GM18873 (cell line): Measurements from ENCODE around the gene TRAF2.

Experiments
- ATAC-seq: cut with Tn5 transposase; IDR thresholded peaks from one replicate; pipeline ENCODE4 v1.9.1; 2021; ENCODE audit warnings: mild to moderate bottlenecking, moderate library complexity, moderate number of reproducible peaks; ENCODE audit not compliant: unreplicated experiment, low FRiP score

Gene TRAF2

DNA sequence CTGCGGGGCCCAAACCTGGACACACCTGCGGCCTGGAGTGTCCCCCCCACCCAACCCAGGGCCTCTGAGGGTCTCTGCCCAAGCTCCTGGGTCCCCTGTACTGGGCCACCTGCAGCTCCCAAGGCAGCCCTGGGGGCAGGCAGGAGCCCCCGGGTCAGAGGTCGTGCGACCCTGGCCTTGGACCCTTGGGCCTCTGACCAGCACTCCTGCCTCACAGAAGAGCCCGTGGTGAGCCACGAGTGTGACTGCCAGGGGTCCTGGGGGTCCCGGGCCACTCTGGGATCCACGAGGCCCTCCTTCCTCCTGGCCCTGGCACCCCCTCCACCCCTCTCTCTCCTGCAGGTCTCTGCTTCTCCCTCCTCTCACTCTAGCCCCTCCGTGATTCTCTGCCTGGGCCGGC is 86.0 kb downstream of the TRAF2 start:
- ATAC-seq, result no peak

DNA sequence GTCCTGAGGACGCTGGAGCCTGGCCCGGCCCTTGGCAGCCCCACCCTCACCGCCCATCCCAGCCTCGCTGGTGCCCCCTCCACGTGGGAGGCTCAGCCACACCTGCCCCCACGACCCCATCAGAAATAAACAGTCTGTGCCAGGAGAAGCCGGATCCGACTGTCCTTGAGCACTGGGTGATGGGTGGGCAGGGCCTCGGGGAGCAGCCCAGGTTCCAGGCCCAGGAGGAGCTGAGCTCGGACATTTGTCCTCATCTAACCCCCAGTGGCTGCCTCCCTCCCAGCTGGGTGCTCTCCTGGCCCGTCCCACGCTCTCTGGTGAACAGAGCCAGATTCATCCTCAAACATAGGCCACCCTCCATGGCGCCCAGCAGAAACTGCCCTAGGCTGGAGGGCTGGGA is 86.4 kb downstream of the TRAF2 start:
- no peak for ATAC-seq

DNA sequence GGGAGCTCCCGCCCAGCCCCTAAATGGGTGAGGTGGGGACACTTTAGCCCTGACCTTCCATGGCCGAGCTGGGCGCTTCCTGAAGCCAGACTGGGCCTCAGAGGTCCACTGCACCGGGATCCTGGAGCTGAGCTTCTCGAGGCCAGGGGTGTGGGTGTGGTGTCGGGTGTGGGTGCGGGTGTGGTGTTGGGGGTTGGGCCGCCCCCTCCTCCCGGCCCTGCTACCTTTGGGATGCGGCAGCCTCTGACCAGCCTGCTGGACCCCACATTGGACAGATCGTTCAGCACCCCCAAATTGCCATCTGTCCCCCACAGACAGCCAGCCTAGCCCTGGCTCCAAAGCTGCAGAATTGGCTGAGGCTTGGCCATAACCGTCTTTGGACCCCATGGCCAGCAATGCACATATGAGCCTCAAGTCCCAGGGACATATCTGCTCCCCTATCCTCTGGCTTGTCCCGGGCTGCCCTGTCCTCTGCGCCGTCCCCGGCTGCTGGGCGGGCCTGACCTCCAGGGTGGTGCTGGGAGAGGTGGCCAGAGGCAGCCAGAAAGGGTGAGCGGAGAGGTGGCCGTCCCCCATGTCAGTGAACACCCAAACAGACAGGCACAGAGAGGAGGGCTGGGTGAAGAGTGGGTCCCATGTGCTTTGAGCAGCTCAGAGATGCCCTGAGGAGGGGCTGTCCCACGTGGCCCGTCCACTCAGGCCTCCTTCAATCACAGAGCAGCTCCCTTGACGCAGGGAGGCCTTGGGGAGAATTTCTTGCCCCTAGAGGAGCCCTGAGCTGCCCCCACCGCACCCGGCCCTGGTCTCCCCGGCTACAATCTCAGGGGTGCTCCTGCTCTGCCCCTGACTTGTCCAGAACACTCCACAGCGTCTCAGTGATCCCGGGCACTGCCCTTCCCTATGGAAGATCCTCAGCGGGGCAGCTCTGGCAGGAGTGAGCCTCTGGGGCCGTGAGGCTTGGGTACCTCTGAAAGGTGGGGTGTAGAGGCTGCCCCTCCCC is 87.6 kb downstream of the TRAF2 start:
- ATAC-seq, result no peak

DNA sequence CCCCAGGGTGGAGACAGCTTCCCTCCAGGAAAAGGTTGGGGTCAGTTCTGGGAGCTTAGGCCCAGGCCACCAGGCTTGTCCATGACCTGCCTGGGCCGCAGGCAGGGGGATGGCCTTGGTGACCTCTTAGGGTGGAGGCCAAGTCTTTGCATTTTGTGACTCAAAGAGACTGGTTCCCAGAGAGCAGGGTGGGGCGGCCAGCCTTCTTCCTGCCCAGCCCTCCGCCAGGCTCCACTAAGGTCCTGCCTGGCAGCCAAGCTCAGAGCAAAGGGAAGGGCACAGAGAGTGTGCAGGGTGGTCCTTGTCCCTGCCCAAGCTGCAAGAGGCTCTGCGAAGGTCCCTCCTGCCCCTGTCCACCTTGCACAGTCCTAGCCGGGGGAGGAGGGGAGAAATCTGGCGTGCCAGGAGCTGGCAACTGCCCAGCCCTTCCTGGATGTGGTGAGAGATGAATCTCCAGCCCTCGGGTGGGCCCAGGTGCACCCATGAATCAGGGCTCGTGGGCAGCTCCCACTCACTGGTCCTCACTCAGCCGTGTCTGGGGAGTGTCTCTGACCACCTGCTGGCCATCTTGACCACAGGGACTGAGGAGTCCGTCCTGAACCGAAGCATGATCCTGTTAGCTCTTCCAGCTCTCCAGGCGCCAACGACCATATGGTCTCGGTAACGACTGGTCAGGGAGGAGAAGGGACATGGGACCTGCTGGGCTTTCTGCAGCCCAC is 88.7 kb downstream of the TRAF2 start:
- ATAC-seq, result no peak

DNA sequence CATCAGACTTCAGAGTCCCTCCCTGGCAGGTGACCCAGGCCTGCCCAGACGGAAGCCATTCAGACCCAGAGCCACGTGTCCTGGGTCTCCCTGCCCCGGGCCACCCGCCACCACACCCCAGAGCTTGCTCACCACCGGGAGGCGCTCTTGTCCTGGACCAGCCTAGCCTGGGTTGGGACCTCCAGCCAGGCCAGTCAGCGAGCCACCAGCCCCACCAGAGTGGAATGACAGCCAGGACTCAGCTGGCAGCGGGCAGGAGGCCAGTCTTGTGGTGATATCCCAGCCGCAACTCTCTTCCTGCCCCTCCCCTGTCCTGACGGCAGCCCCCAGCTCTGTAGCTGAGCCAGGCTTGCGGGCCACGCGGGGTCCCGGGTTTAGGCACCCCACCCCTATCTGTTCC is 89.3 kb downstream of the TRAF2 start:
- no peak for ATAC-seq
